Tibial artery (tissue), 4 donors: ENCODE measurements around the gene RNU2-63P.

Experiments
- DNase-seq, 2 donors: peaks; one replicate each; pipeline ENCODE4 v3.0.0-alpha.2; 2019
- H3K27ac ChIP-seq, 2 donors: fragments of 200-600 bp; sonication (generic) in 1 of 2; 1 replicate in 1 of 2; 2 replicates in 1 of 2; pipeline ENCODE4 v1.5.1; 2018 to 2019; ENCODE audit warnings: mild to moderate bottlenecking in 1 of 2
- H3K27me3 ChIP-seq, 2 donors: fragments of 200-600 bp; sonication (generic) in 1 of 2; one replicate each; pipeline versions ENCODE4 v1.5.1 to v1.6.0; 2016 to 2019
- H3K36me3 ChIP-seq, 3 donors: fragments of 200-600 bp; sonication (generic) in 2 of 3; one replicate each; pipeline ENCODE4 v1.5.1; 2016 to 2019; ENCODE audit warnings: mild to moderate bottlenecking in 2 of 3
- H3K4me1 ChIP-seq, 4 donors: fragments of 200-600 bp; sonication (generic) in 2 of 4; 1 replicate in 3 of 4; 2 replicates in 1 of 4; pipeline ENCODE4 v1.5.1; 2016 to 2019
- H3K4me3 ChIP-seq, 2 donors: fragments of 200-600 bp; sonication (generic) in 1 of 2; 1 replicate in 1 of 2; 2 replicates in 1 of 2; pipeline ENCODE4 v1.5.1; 2018 to 2019; ENCODE audit warnings: mild to moderate bottlenecking in 2 of 2
- H3K9me3 ChIP-seq, 3 donors: fragments of 200-600 bp; sonication (generic) in 1 of 3; one replicate each; pipeline ENCODE4 v1.5.1; 2016 to 2019
- intact Hi-C: fragments of 100-400 bp; cut with DNase I; formaldehyde crosslinking; loops from one replicate; pipeline ENCODE4 v1.15.0; 2023; ENCODE audit warnings: low total_unique reads
- TF ChIP-seq, protein P1 (sequence below), 2 experiments: fragments of 200-600 bp in 1 of 2; fragments of 450-650 bp in 1 of 2; IDR thresholded peaks; one replicate each; pipeline ENCODE4 v1.5.1; 2017 to 2019; ENCODE audit warnings: antibody characterized with exemption in 2 of 2, mild to moderate bottlenecking in 1 of 2, moderate library complexity in 1 of 2

RNU2-63P gene

DNA sequence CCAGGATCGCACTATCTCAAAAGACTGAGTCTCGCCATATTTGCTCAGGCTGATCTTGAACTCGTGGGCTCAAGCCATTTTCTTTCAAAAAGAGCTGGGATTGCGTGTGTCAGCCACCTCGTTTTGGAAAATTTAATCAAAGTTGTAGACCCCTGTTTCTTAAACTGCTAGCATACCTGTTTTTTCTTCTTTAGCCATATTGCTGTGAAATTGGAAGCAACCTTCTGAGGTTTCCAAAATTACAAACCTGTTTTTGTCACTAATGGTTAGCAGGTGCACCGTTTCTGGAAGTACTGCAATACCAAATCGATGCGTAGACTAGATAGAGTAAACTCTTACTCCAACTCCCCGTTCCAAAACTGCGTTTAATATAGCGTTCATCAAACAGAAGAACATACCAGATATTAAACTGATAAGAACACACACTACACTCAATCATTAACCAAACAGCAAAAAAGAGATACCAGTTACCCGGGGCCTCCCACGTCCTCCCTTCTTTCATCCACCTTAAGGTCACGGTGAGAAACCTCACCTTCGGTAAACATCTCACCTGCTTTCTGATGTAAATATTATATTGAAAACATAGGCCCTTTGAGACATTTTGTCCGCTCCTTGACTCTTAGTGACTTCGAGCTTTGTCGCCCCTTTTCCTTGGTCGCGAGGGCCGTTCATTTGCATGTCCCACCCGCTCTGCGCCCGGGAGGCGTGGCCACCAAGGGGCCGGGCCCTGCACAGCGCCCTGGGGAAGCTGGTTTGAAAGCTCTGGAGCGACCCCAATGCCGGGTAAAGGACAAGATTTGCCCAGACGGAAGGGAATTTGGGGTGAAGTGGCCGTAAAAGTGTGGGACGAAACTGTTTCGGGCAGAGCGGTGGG lies at the start of gene RNU2-63P:
TSS of gene RNU2-63P (minus strand) at position 462 of the 874 bp plus-strand sequence.
- peak; percentile 52 to 82 for DNase-seq
- intact Hi-C loops, result loop anchor here (5.0 kb wide), 1 partner anchor 41 kb away; the partner anchor contains the start of gene KRCC1
- no peaks in the 10 kb centered on the region for H3K9me3 ChIP-seq

DNA sequence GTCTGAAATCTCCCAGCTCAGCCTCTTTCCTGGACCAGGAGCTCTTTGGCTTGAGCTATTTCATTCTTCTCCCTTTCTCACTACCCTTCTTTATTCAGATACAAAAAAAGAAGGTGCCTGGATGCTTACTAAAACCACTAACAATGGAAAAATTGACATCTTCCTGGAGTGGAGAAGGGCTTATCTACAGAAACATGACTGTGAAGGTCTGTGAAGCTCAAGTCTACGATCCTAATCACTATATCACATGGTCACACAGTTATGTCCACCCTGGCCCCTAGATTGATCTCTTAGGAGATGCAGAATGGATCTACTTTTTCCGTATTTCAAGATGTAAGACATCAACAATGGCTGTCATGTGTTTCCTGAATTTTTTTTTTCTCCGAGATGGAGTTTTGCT lies 44.9 kb upstream of the RNU2-63P start:
- Histone ChIP-seq H3K36me3 (no peaks in the 10 kb centered on the region), H3K4me1 (peaks cover 0 to under 1% (median 0%) of the 10 kb centered on the region in 4 donors), H3K27ac (no peak overlapping the region), H3K9me3 (no peaks in the 10 kb centered on the region), H3K4me3 (no peak overlapping the region), H3K27me3 (no peaks in the 10 kb centered on the region)
- TF ChIP-seq, protein P1, sequence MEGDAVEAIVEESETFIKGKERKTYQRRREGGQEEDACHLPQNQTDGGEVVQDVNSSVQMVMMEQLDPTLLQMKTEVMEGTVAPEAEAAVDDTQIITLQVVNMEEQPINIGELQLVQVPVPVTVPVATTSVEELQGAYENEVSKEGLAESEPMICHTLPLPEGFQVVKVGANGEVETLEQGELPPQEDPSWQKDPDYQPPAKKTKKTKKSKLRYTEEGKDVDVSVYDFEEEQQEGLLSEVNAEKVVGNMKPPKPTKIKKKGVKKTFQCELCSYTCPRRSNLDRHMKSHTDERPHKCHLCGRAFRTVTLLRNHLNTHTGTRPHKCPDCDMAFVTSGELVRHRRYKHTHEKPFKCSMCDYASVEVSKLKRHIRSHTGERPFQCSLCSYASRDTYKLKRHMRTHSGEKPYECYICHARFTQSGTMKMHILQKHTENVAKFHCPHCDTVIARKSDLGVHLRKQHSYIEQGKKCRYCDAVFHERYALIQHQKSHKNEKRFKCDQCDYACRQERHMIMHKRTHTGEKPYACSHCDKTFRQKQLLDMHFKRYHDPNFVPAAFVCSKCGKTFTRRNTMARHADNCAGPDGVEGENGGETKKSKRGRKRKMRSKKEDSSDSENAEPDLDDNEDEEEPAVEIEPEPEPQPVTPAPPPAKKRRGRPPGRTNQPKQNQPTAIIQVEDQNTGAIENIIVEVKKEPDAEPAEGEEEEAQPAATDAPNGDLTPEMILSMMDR (IDR thresholded peaks at IDR 0.05), result no peak
- intact Hi-C loops, result loop anchor here (5.0 kb wide), 1 partner anchor 96 kb away; no protein-coding TSS in a partner anchor
- no peak for DNase-seq

More for the DNA sequence above, at the start of gene RNU2-63P:
- TF ChIP-seq, protein P1 (IDR thresholded peaks at IDR 0.05), result no peak
- Histone ChIP-seq H3K4me1 (peaks cover 0 to 3% (median 3%) of the 10 kb centered on the region in 4 donors), H3K27ac (peak within 1 kb of the TSS; percentile 48 to 66), H3K27me3 (no peaks in the 10 kb centered on the region), H3K4me3 (peak within 1 kb of the TSS; percentile 47 to 57), H3K36me3 (no peaks in the 10 kb centered on the region)

DNA sequence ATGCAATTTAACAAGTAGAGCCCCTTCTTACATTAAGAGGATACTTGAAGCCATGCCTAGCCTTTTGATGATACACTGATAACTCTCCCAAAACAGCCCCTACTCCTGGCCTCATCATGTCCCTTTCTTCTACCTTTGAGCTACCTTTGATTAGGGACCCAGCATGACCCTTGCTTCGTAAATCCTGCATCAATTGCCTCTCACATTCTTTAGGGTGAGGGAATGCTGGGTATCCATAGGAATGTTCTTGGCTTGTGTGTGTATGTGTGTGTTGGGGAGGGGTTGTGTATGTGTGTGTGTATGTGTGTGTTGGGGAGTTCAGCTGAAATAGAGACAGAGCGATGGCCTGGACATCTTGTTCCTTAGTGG lies 44.5 kb upstream of the RNU2-63P start:
- TF ChIP-seq, protein P1 (IDR thresholded peaks at IDR 0.05), result no peak
- intact Hi-C loops, result loop anchor here (5.0 kb wide), 1 partner anchor 96 kb away; no protein-coding TSS in a partner anchor
- no peaks in the 10 kb centered on the region for H3K27me3 ChIP-seq
- no peaks in the 10 kb centered on the region for H3K36me3 ChIP-seq
- no peak overlapping the region for H3K4me3 ChIP-seq
- no peak overlapping the region for H3K27ac ChIP-seq
- H3K9me3 ChIP-seq, result no peaks in the 10 kb centered on the region
- H3K4me1 ChIP-seq, result peaks cover 0 to 5% (median 2%) of the 10 kb centered on the region in 4 donors
- no peak for DNase-seq

DNA sequence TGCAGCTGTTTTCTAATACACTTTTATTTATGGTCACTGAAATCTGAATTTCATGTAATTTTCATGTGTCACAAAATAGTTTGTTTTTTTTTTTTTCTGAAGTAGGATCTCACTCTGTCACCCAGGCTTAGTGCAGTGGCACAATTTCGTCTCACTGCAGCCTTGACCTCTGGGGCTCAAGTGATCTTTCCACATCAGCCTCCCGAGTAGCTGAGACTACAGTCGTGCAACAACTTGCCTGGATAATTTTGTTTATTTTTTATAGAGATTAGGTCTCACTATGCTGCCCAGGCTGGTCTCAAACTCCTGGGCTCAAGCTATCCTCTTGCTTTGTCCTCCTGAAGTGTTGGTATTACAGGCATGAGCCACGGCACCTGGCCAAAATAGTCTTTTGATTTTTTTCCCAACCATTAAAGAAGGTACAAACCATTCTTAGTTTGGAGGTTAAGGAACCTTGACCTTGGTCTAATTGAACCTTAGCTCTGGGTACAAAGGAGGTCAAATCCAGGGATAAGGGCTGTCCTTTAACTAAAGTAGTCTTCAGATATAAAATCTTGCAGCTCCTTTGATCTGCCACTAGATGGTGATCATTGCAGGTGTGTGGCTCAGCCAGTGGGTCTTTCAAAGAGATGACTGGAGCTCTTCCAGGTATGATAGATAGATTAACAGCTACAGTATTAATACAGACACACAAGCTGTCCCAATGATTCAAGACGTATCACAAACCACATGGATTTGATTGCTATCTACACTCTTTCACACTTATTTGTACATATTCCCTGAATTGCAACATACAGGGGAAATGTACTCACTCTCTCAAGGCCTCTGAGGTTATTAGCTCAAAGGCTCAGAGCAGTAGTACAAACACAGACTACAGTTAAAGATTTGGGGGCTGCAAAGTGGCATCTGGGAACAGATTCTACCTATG lies 43.9 kb upstream of the RNU2-63P start:
- no peak for DNase-seq
- peaks cover 0 to 5% (median 2%) of the 10 kb centered on the region in 4 donors for H3K4me1 ChIP-seq
- H3K27ac ChIP-seq, result no peak overlapping the region
- no peaks in the 10 kb centered on the region for H3K9me3 ChIP-seq
- H3K36me3 ChIP-seq, result no peaks in the 10 kb centered on the region
- intact Hi-C loops, result loop anchor here (5.0 kb wide), 2 partner anchors 43 to 97 kb away; partner anchors contain the start of gene RNU2-63P
- TF ChIP-seq, protein P1 (IDR thresholded peaks at IDR 0.05), result peak; percentile 52 to 66
- no peaks in the 10 kb centered on the region for H3K27me3 ChIP-seq
- H3K4me3 ChIP-seq, result no peak overlapping the region

DNA sequence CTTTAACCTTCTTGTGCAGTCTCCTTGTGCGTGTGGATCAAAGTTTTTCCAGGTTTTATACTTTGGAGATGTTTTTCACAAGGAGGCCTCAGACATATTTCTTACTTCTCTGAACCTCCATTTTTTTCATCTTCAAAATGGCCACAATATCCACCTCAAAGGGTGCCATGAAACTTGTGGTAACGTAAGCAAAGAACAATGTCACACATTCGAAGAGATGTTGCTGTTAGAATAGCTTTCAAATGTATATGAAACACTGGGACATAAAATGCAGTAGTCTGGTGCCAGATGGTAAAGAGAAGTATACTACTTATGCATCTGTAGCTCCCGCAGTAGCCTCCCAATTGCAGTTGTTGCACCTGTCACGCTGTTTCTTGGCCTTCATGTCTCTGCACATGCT lies 41.8 kb upstream of the RNU2-63P start:
- Histone ChIP-seq H3K9me3 (no peaks in the 10 kb centered on the region), H3K4me1 (peaks cover 0 to 20% (median 15%) of the 10 kb centered on the region in 4 donors), H3K27ac (no peak overlapping the region), H3K4me3 (no peak overlapping the region), H3K27me3 (no peaks in the 10 kb centered on the region), H3K36me3 (no peaks in the 10 kb centered on the region)
- TF ChIP-seq, protein P1 (IDR thresholded peaks at IDR 0.05), result no peak
- no peak for DNase-seq
- intact Hi-C loops, result loop anchor here (5.0 kb wide), 1 partner anchor 41 kb away; the partner anchor contains the start of gene RNU2-63P
